ENCODE data around the gene CELF6. TPM values are rescaled to one million over a fixed set of nuclear protein-coding genes. Genes with fewer than 3 reads are reported as not detected.

The CELF6 gene
- total RNA-seq, 1 donor from 2014 or later: 3.3 TPM

- ATAC-seq: no peak
- intact Hi-C loops (cut with DNase I): no loop called here
- no peak for DNase-seq (ENCODE audit: low spot score)
These were observed 84.7 kb downstream of the CELF6 start for GRCh38 chr15:72235298-72235697.

Other genes with a start within 250 kb of the CELF6 start
- gene MYO9A, start 202.0 kb downstream of the CELF6 start, total RNA-seq: 98.7 TPM
- gene SENP8, start 201.8 kb downstream of the CELF6 start, total RNA-seq: 2.4 TPM
- gene GRAMD2A, start 122.4 kb downstream of the CELF6 start, total RNA-seq: 6.7 TPM
- gene PKM, start 89.0 kb downstream of the CELF6 start, total RNA-seq: 385 TPM
- gene PARP6, start 47.6 kb downstream of the CELF6 start, total RNA-seq: 113 TPM
- 102 TPM for gene HEXA, start 55.9 kb upstream of the CELF6 start, total RNA-seq
- gene TMEM202, start 78.1 kb upstream of the CELF6 start, total RNA-seq: not detected
- gene ARIH1, start 154.2 kb upstream of the CELF6 start, total RNA-seq: 175 TPM

Measured in sciatic nerve (tissue), 2 donors.